ENCODE measurements around the gene CCDC18. TPM values are rescaled to one million over a fixed set of nuclear protein-coding genes. Genes with fewer than 3 reads are reported as not detected.
"Not testable (repeated sequence)": the region's sequence is repeated elsewhere in the genome, so short reads cannot be mapped to it uniquely, and the experiment has no call there.

Gene CCDC18
- total and polyA plus RNA-seq, 4 donors = 2.7 to 8.5 (median 7.2) TPM

- TF ChIP-seq YY1 (IDR thresholded peaks at IDR 0.05) (no peak), GABPA (IDR thresholded peaks at IDR 0.05 in 1 of 2, conservative IDR thresholded peaks at IDR 0.05 in 1 of 2) (no peak)
- TF ChIP-seq, protein P1, sequence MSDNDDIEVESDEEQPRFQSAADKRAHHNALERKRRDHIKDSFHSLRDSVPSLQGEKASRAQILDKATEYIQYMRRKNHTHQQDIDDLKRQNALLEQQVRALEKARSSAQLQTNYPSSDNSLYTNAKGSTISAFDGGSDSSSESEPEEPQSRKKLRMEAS (IDR thresholded peaks at IDR 0.05) = no peak
Observed at GRCh38 chr1:93257889-93258288, 77.4 kb downstream of the CCDC18 start (continued).

DNA sequence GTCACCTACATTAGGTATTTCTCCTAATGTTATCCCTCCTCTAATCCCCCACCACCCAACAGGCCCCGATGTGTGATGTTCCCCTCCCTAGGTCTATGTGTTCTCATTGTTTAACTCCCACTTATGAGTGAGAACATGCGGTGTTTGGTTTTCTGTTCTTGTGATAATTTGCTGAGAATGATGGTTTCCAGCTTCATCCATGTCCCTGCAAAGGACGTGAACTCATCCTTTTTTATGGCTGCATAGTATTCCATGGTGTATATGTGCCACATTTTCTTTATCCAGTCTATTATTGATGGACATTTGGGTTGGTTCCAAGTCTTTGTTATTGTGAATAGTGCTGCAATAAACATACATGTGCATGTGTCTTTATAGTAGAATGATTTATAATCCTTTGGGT lies 80.2 kb downstream of the CCDC18 start:
- H3K9ac ChIP-seq (ENCODE audit: low read depth in 1 of 2, low read length in 2 of 2); H3K27ac ChIP-seq (ENCODE audit: low read depth in 1 of 2, low read length in 2 of 2); H3K4me3 ChIP-seq (ENCODE audit: low read depth in 1 of 3, low read length in 3 of 3); H3K4me1 ChIP-seq (ENCODE audit: control insufficient read depth in 4 of 4, insufficient read depth in 4 of 4, low read length in 3 of 4); H3K36me3 ChIP-seq (ENCODE audit: control insufficient read depth in 4 of 4, insufficient read depth in 3 of 4, low read depth in 1 of 4, low read length in 3 of 4); DNase-seq (ENCODE audit: low spot score); H3K27me3 ChIP-seq (ENCODE audit: control insufficient read depth in 4 of 4, insufficient read depth in 4 of 4, low read length in 3 of 4): not testable (repeated sequence)
- WGBS = 98% methylated on average over 3 of the region's 3 CpGs
- H3K9me3 ChIP-seq (ENCODE audit: control insufficient read depth in 4 of 4, low read length in 3 of 4) = peaks cover 0 to 14% (median 1%) of the 10 kb centered on the region in 4 donors

DNA sequence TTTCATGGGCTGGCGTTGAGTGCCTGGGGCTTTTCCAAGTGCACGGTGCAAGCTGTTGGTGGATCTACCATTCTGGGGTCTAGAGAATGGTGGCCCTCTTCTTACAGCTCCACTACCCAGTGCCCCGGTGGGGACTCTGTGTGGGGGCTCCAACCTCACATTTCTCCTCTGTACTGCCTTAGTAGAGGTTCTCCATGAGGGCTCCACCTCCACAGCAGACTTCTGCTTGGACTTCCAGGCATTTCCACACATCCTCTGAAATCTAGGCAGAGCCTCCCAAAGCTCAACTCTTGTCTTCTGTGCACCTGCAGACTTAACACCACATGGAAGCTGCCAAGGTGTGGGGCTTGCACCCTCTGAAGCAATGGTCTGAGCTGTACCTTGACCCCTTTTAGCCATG lies 82.1 kb downstream of the CCDC18 start:
- Histone ChIP-seq H3K4me1 (ENCODE audit: control insufficient read depth in 4 of 4, insufficient read depth in 4 of 4, low read length in 3 of 4) (no peaks in the 10 kb centered on the region), H3K9me3 (ENCODE audit: control insufficient read depth in 4 of 4, low read length in 3 of 4) (peaks cover 0 to 14% (median 1%) of the 10 kb centered on the region in 4 donors), H3K27ac (ENCODE audit: low read depth in 1 of 2, low read length in 2 of 2) (no peak overlapping the region), H3K9ac (ENCODE audit: low read depth in 1 of 2, low read length in 2 of 2) (no peak overlapping the region), H3K4me3 (ENCODE audit: low read depth in 1 of 3, low read length in 3 of 3) (no peak overlapping the region), H3K27me3 (ENCODE audit: control insufficient read depth in 4 of 4, insufficient read depth in 4 of 4, low read length in 3 of 4) (no peaks in the 10 kb centered on the region), H3K36me3 (ENCODE audit: control insufficient read depth in 4 of 4, insufficient read depth in 3 of 4, low read depth in 1 of 4, low read length in 3 of 4) (peaks cover 0 to 7% (median 1%) of the 10 kb centered on the region in 4 donors)
- no peak for DNase-seq (ENCODE audit: low spot score)
- WGBS = 98% methylated on average over 3 of the region's 3 CpGs
- no peak for TF ChIP-seq EGR1 (IDR thresholded peaks at IDR 0.05; ENCODE audit: low read depth in 2 of 2)
- TF ChIP-seq YY1 (IDR thresholded peaks at IDR 0.05) = no peak
- TF ChIP-seq ATF3 (IDR thresholded peaks at IDR 0.05) = no peak
- TF ChIP-seq FOXA1 (IDR thresholded peaks at IDR 0.05) = no peak
- no peak for TF ChIP-seq RAD21 (IDR thresholded peaks at IDR 0.05)
- TF ChIP-seq, protein P2, sequence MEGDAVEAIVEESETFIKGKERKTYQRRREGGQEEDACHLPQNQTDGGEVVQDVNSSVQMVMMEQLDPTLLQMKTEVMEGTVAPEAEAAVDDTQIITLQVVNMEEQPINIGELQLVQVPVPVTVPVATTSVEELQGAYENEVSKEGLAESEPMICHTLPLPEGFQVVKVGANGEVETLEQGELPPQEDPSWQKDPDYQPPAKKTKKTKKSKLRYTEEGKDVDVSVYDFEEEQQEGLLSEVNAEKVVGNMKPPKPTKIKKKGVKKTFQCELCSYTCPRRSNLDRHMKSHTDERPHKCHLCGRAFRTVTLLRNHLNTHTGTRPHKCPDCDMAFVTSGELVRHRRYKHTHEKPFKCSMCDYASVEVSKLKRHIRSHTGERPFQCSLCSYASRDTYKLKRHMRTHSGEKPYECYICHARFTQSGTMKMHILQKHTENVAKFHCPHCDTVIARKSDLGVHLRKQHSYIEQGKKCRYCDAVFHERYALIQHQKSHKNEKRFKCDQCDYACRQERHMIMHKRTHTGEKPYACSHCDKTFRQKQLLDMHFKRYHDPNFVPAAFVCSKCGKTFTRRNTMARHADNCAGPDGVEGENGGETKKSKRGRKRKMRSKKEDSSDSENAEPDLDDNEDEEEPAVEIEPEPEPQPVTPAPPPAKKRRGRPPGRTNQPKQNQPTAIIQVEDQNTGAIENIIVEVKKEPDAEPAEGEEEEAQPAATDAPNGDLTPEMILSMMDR (IDR thresholded peaks at IDR 0.05; ENCODE audit: low read depth, low read length, missing input control) = no peak
- no peak for TF ChIP-seq HNF4G (IDR thresholded peaks at IDR 0.05)
- TF ChIP-seq SP1 (IDR thresholded peaks at IDR 0.05) = no peak
- TF ChIP-seq JUND (IDR thresholded peaks at IDR 0.05) = no peak
- TF ChIP-seq ZBTB33 (IDR thresholded peaks at IDR 0.05) = no peak
- TF ChIP-seq RXRA (IDR thresholded peaks at IDR 0.05) = no peak
- TF ChIP-seq TAF1 (conservative IDR thresholded peaks at IDR 0.05) = no peak
- TF ChIP-seq, protein P1 (IDR thresholded peaks at IDR 0.05) = no peak
- no peak for TF ChIP-seq HNF4A (conservative IDR thresholded peaks at IDR 0.05)
- no peak for TF ChIP-seq GABPA (IDR thresholded peaks at IDR 0.05 in 1 of 2, conservative IDR thresholded peaks at IDR 0.05 in 1 of 2)
- no peak for TF ChIP-seq FOXA2 (IDR thresholded peaks at IDR 0.05)

GRCh38 chr1:93268888-93269287 lies 88.4 kb downstream of the CCDC18 start:
- H3K9me3 ChIP-seq (ENCODE audit: control insufficient read depth in 4 of 4, low read length in 3 of 4); H3K27me3 ChIP-seq (ENCODE audit: control insufficient read depth in 4 of 4, insufficient read depth in 4 of 4, low read length in 3 of 4); H3K9ac ChIP-seq (ENCODE audit: low read depth in 1 of 2, low read length in 2 of 2); H3K36me3 ChIP-seq (ENCODE audit: control insufficient read depth in 4 of 4, insufficient read depth in 3 of 4, low read depth in 1 of 4, low read length in 3 of 4); H3K4me1 ChIP-seq (ENCODE audit: control insufficient read depth in 4 of 4, insufficient read depth in 4 of 4, low read length in 3 of 4); DNase-seq (ENCODE audit: low spot score); H3K4me3 ChIP-seq (ENCODE audit: low read depth in 1 of 3, low read length in 3 of 3); H3K27ac ChIP-seq (ENCODE audit: low read depth in 1 of 2, low read length in 2 of 2): not testable (repeated sequence)
- 97% methylated on average over 3 of the region's 3 CpGs for WGBS

DNA sequence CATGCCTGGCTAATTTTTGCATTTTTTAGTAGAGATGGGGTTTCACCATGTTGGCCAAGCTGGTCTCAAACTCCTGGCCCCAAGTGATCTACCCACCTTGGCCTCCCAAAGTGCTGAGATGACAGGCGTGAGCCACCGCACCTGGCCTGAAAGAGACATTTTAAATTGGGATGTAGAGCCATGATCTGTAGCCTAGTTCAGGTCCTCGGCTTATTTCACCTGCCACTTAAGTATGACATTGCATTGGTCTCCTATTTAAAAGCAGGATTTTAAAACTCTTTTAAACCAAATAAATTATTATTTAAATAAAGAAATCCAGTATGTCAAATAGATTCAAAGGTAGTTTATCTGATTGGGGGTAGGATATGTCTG lies 94.7 kb downstream of the CCDC18 start:
- H3K4me3 ChIP-seq (ENCODE audit: low read depth in 1 of 3, low read length in 3 of 3); H3K27me3 ChIP-seq (ENCODE audit: control insufficient read depth in 4 of 4, insufficient read depth in 4 of 4, low read length in 3 of 4); H3K9ac ChIP-seq (ENCODE audit: low read depth in 1 of 2, low read length in 2 of 2); H3K9me3 ChIP-seq (ENCODE audit: control insufficient read depth in 4 of 4, low read length in 3 of 4); H3K36me3 ChIP-seq (ENCODE audit: control insufficient read depth in 4 of 4, insufficient read depth in 3 of 4, low read depth in 1 of 4, low read length in 3 of 4); DNase-seq (ENCODE audit: low spot score): not testable (repeated sequence)
- 29% methylated on average over 3 of the region's 3 CpGs for WGBS
- Histone ChIP-seq H3K4me1 (ENCODE audit: control insufficient read depth in 4 of 4, insufficient read depth in 4 of 4, low read length in 3 of 4) (peaks cover 1 to 17% (median 8%) of the 10 kb centered on the region in 4 donors), H3K27ac (ENCODE audit: low read depth in 1 of 2, low read length in 2 of 2) (peak overlapping the region; percentile 35 to 72)
